Kidney (tissue), 14 donors: Measurements from ENCODE around the gene C10orf120. TPM values are rescaled to one million over a fixed set of nuclear protein-coding genes. Genes with fewer than 3 reads are reported as not detected.

ENCODE experiments used
- DNase-seq, 5 donors: peaks; one replicate each; pipeline ENCODE4 v3.0.0-alpha.2; 2013 to 2020
- FAIRE-seq: peaks from 2 replicates; lab custom pipeline; 2012; peaks lifted over from hg19 to GRCh38; lab: Jason Lieb, UNC
- H3K27ac ChIP-seq, 2 donors: one replicate each; pipeline ENCODE4 v1.7.0; 2013; ENCODE audit warnings: low read depth in 2 of 2, low read length in 2 of 2, inconsistent platforms in 1 of 2
- H3K27me3 ChIP-seq: one replicate; pipeline ENCODE4 v1.7.1; 2013; ENCODE audit warnings: low read length, inconsistent platforms; ENCODE audit not compliant: control insufficient read depth, insufficient read depth
- H3K36me3 ChIP-seq, 3 donors: one replicate each; pipeline versions ENCODE4 v1.7.0 to v1.7.1; 2013; ENCODE audit warnings: low read length in 3 of 3, control low read depth in 1 of 3, inconsistent platforms in 1 of 3; ENCODE audit not compliant: insufficient read depth in 3 of 3, control insufficient read depth in 2 of 3
- H3K4me1 ChIP-seq, 3 donors: one replicate each; pipeline versions ENCODE4 v1.7.0 to v1.7.1; 2013; ENCODE audit warnings: low read length in 3 of 3, inconsistent platforms in 1 of 3, low read depth in 1 of 3; ENCODE audit not compliant: control insufficient read depth in 2 of 3, insufficient read depth in 2 of 3
- H3K4me3 ChIP-seq, 3 donors: one replicate each; pipeline versions ENCODE4 v1.7.0 to v1.8.1; 2013; ENCODE audit warnings: low read length in 3 of 3, control low read depth in 1 of 3, inconsistent platforms in 1 of 3
- H3K9ac ChIP-seq, 3 donors: one replicate each; pipeline versions ENCODE4 v1.7.0 to v1.7.1; 2013; ENCODE audit warnings: low read length in 3 of 3, control low read depth in 1 of 3, inconsistent platforms in 1 of 3
- H3K9me3 ChIP-seq, 3 donors: one replicate each; pipeline versions ENCODE4 v1.7.0 to v1.7.1; 2013; ENCODE audit warnings: low read length in 3 of 3, control low read depth in 1 of 3, inconsistent platforms in 1 of 3; ENCODE audit not compliant: control insufficient read depth in 2 of 3, insufficient read depth in 1 of 3
- intact Hi-C: fragments of 100-400 bp; cut with DNase I; formaldehyde crosslinking; loops from one replicate; pipeline ENCODE4 v1.11.1; 2022
- polyA plus RNA-seq: library from polyadenylated mRNA; stranded (reverse); fragments of 350-450 nt; fragmentation: Illumina TruSeq; extraction: RNeasy Lipid Tissue Mini Kit (QIAGEN cat#74804); gene quantifications from one replicate; pipeline ENCODE4 v1.2.3, GENCODE V29; 2014; ENCODE audit warnings: low read depth, low replicate concordance; ENCODE audit not compliant: insufficient read depth
- total RNA-seq: library from RNA; stranded (reverse); fragmentation: NEBNext Ultra II Directional; extraction: Animal tissue kit (Norgen Biotek cat#: 25700); gene quantifications from one replicate; pipeline ENCODE4 v1.2.1, GENCODE V29; 2021
- TF ChIP-seq, protein P1 (sequence below): IDR thresholded peaks from 3 replicates; pipeline ENCODE4 v1.5.1; 2012; ENCODE audit warnings: mild to moderate bottlenecking, moderate library complexity, borderline replicate concordance; ENCODE audit not compliant: insufficient read depth; ENCODE audit errors: extremely low read depth
- donor health status: control.
- donor health status: control.
- donor health status: control.
- donor health status: control.
- donor health status: control.
- donor health status: DM: yes; HTN: yes; CAD: no.
- donor health status: Normal renal cell carcinoma (clear cell type).

The C10orf120 gene
- total and polyA plus RNA-seq, 2 donors from 2014 or later = not detected

DNA sequence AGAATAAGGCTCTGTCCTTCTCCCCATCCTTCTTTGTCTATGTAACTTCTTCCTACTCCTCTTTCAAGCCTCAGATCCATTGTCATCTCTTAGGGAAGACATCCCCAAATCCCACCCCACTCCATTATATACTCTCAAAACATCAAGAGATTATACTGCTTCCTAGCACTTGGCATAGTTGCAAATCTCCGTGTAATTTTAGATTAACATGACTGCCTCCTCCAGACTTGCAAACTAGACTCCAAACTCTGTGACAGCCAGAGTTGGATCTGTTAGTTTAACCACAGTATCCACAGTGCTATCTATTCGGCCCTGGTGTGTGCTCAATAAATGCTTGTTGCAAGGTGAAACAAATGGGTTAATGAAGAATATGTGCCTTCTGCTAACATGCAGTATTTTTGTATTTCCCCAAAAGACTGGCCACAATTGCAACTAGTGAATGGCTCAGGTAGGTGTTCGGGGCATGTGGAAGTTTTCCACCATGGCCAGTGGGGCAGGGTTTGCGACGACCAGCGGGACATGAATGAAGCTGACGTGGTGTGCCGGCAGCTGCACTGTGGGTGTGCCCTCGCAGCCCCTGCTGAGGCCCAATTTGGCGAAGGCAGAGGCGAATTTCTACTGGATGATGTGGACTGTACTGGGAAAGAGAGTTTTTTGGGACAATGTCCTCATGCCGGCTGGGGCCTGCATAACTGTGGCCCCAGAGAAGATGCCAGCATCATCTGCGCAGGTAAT, 34.5 kb upstream of the C10orf120 start:
- Histone ChIP-seq H3K27me3 (no peaks in the 10 kb centered on the region), H3K9me3 (no peaks in the 10 kb centered on the region), H3K9ac (no peak overlapping the region), H3K4me3 (no peak overlapping the region), H3K27ac (no peak overlapping the region), H3K4me1 (no peaks in the 10 kb centered on the region), H3K36me3 (no peaks in the 10 kb centered on the region)
- TF ChIP-seq, protein P1, sequence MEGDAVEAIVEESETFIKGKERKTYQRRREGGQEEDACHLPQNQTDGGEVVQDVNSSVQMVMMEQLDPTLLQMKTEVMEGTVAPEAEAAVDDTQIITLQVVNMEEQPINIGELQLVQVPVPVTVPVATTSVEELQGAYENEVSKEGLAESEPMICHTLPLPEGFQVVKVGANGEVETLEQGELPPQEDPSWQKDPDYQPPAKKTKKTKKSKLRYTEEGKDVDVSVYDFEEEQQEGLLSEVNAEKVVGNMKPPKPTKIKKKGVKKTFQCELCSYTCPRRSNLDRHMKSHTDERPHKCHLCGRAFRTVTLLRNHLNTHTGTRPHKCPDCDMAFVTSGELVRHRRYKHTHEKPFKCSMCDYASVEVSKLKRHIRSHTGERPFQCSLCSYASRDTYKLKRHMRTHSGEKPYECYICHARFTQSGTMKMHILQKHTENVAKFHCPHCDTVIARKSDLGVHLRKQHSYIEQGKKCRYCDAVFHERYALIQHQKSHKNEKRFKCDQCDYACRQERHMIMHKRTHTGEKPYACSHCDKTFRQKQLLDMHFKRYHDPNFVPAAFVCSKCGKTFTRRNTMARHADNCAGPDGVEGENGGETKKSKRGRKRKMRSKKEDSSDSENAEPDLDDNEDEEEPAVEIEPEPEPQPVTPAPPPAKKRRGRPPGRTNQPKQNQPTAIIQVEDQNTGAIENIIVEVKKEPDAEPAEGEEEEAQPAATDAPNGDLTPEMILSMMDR = no peak
- intact Hi-C loops = no loop called here
- no peak for DNase-seq
- no peak for FAIRE-seq

DNA sequence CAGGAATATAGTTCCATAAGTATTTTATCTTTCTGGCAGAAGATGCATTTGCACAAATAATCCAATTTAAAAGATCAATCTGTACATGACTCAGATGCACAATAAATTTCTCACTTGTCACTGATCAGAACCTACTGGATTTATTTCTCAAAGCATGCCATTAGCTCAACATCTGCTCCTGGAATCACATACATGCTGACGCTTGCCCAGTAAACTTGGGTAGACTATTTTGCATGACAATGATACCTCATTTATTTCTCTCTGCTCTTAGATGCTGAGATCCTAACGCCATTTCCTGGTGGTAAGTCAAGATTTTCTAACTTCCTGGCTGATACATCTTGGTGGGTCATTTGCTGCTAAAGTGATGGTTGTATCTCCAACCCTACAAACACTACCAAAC, 33.8 kb upstream of the C10orf120 start:
- FAIRE-seq = no peak
- intact Hi-C loops = no loop called here
- Histone ChIP-seq H3K9ac (no peak overlapping the region), H3K36me3 (no peaks in the 10 kb centered on the region), H3K9me3 (no peaks in the 10 kb centered on the region), H3K27me3 (no peaks in the 10 kb centered on the region), H3K4me1 (no peaks in the 10 kb centered on the region), H3K27ac (no peak overlapping the region), H3K4me3 (no peak overlapping the region)
- no peak for DNase-seq
- TF ChIP-seq, protein P1 = no peak

DNA sequence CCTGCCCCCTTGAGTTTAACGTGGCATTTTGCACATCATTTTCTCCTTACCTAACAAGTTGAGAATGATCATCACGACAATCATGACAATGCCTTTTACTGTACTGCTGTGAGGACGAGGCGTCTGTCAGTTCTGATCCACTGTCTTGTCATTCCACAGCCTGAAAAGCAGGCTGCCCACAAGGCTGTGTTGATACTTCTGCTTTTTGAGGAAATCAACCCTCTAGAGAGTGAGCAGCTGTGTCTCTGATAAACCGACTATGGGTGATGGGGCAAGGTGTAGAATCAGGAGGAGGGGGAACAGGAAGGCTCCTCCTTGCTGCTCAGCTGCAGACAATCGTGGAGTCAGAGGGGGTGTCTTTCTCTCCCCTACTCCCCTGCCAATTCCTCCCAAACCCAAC, 30.6 kb upstream of the C10orf120 start:
- no peaks in the 10 kb centered on the region for H3K36me3 ChIP-seq
- no peaks in the 10 kb centered on the region for H3K9me3 ChIP-seq
- no peak overlapping the region for H3K4me3 ChIP-seq
- DNase-seq (no peak), FAIRE-seq (no peak)
- H3K4me1 ChIP-seq = no peaks in the 10 kb centered on the region
- intact Hi-C loops = no loop called here
- H3K9ac ChIP-seq = no peak overlapping the region
- H3K27ac ChIP-seq = no peak overlapping the region
- H3K27me3 ChIP-seq = no peaks in the 10 kb centered on the region
- TF ChIP-seq, protein P1 = no peak
